SJSA1 (cell line): ENCODE data around the gene BANP. TPM values are rescaled to one million over a fixed set of nuclear protein-coding genes. Genes with fewer than 3 reads are reported as not detected.
"Not testable (repeated sequence)": the region's sequence is repeated elsewhere in the genome, so short reads cannot be mapped to it uniquely, and the experiment has no call there.

Experiments
- DNase-seq, 2 experiments: peaks; one replicate each; pipeline ENCODE4 v3.0.0-alpha.2; 2015 to 2020; ENCODE audit warnings: low spot score in 2 of 2, low read depth in 1 of 2
- H3K27ac ChIP-seq: fragments of 250-450 bp; sonication (Bioruptor Pico); 2 replicates; pipeline ENCODE4 v1.5.1; 2020; ENCODE audit warnings: mild to moderate bottlenecking, moderate library complexity
- H3K27me3 ChIP-seq: fragments of 250-450 bp; sonication (Bioruptor Pico); replicated peaks from 2 replicates; pipeline ENCODE4 v1.5.1; 2020; ENCODE audit warnings: mild to moderate bottlenecking, moderate library complexity
- H3K36me3 ChIP-seq: fragments of 250-450 bp; sonication (Bioruptor Pico); 2 replicates; pipeline ENCODE4 v1.5.1; 2020; ENCODE audit warnings: mild to moderate bottlenecking
- H3K4me1 ChIP-seq: fragments of 250-450 bp; sonication (Bioruptor Pico); replicated peaks from 2 replicates; pipeline ENCODE4 v1.6.1; 2021; ENCODE audit warnings: mild to moderate bottlenecking
- H3K4me3 ChIP-seq: fragments of 250-450 bp; sonication (Bioruptor Pico); 2 replicates; pipeline ENCODE4 v1.5.1; 2020; ENCODE audit warnings: mild to moderate bottlenecking
- H3K9me3 ChIP-seq: fragments of 250-450 bp; sonication (Bioruptor Pico); replicated peaks from 2 replicates; pipeline ENCODE4 v1.5.1; 2020; ENCODE audit warnings: mild to moderate bottlenecking
- total RNA-seq: library from RNA; depleted of rRNA; stranded (reverse); fragments of >200 nt; shearing (Covaris generic); gene quantifications from 2 replicates; pipeline ENCODE4 v1.2.3, GENCODE V29; 2014

The BANP gene
- total RNA-seq, 1 experiment from 2014 or later: 21.7 TPM

- H3K27me3 ChIP-seq: peaks cover 8% of the 10 kb centered on the region
- no peaks in the 10 kb centered on the region for H3K9me3 ChIP-seq
- H3K4me1 ChIP-seq: no peaks in the 10 kb centered on the region
- H3K36me3 ChIP-seq: no peaks in the 10 kb centered on the region
- no peak overlapping the region for H3K27ac ChIP-seq
- no peak for DNase-seq
- H3K4me3 ChIP-seq: no peak overlapping the region
These were observed 31.6 kb upstream of the BANP start for GRCh38 chr16:87919681-87919994.

- H3K27me3 ChIP-seq: peaks cover 8% of the 10 kb centered on the region
- no peaks in the 10 kb centered on the region for H3K9me3 ChIP-seq
- H3K4me3 ChIP-seq: no peak overlapping the region
- no peak overlapping the region for H3K27ac ChIP-seq
- no peaks in the 10 kb centered on the region for H3K36me3 ChIP-seq
- no peaks in the 10 kb centered on the region for H3K4me1 ChIP-seq
- no peak for DNase-seq
These were observed 29.9 kb upstream of the BANP start for GRCh38 chr16:87921236-87921773.

GRCh38 chr16:87922250-87922871, 28.9 kb upstream of the BANP start:
- H3K4me1 ChIP-seq: no peaks in the 10 kb centered on the region
- H3K36me3 ChIP-seq: no peaks in the 10 kb centered on the region
- H3K4me3 ChIP-seq: no peak overlapping the region
- no peaks in the 10 kb centered on the region for H3K9me3 ChIP-seq
- H3K27me3 ChIP-seq: peaks cover 8% of the 10 kb centered on the region
- DNase-seq: no peak
- no peak overlapping the region for H3K27ac ChIP-seq

- Histone ChIP-seq H3K4me1 (no peaks in the 10 kb centered on the region), H3K9me3 (no peaks in the 10 kb centered on the region), H3K36me3 (no peaks in the 10 kb centered on the region), H3K27ac (no peak overlapping the region), H3K4me3 (no peak overlapping the region), H3K27me3 (peaks cover 8% of the 10 kb centered on the region)
- DNase-seq: no peak
These were observed 27.0 kb upstream of the BANP start for GRCh38 chr16:87924041-87924810.

GRCh38 chr16:87924811-87925670, 26.2 kb upstream of the BANP start:
- Histone ChIP-seq H3K4me3 (no peak overlapping the region), H3K27ac (no peak overlapping the region), H3K27me3 (peaks cover 8% of the 10 kb centered on the region), H3K9me3 (no peaks in the 10 kb centered on the region), H3K36me3 (no peaks in the 10 kb centered on the region), H3K4me1 (no peaks in the 10 kb centered on the region)
- DNase-seq: no peak

- H3K36me3 ChIP-seq: no peaks in the 10 kb centered on the region
- H3K4me1 ChIP-seq: no peaks in the 10 kb centered on the region
- H3K9me3 ChIP-seq: no peaks in the 10 kb centered on the region
- H3K27ac ChIP-seq: no peak overlapping the region
- no peak overlapping the region for H3K4me3 ChIP-seq
- DNase-seq: no peak
- peaks cover 8% of the 10 kb centered on the region for H3K27me3 ChIP-seq
These were observed 24.7 kb upstream of the BANP start for GRCh38 chr16:87926246-87927194.

- Histone ChIP-seq H3K27ac (no peak overlapping the region), H3K27me3 (peaks cover 8% of the 10 kb centered on the region), H3K4me3 (no peak overlapping the region), H3K36me3 (no peaks in the 10 kb centered on the region), H3K4me1 (no peaks in the 10 kb centered on the region), H3K9me3 (no peaks in the 10 kb centered on the region)
- no peak for DNase-seq
These were observed 24.1 kb upstream of the BANP start for GRCh38 chr16:87927195-87927562.

GRCh38 chr16:87929986-87930385, 21.2 kb upstream of the BANP start:
- Histone ChIP-seq H3K36me3 (no peaks in the 10 kb centered on the region), H3K27me3 (no peaks in the 10 kb centered on the region; the same call in 1 of the 2 replicates), H3K4me3 (no peak overlapping the region), H3K27ac (no peak overlapping the region), H3K9me3 (no peaks in the 10 kb centered on the region), H3K4me1 (no peaks in the 10 kb centered on the region)
- no peak for DNase-seq

GRCh38 chr16:87930456-87930855, 20.8 kb upstream of the BANP start:
- H3K4me3 ChIP-seq: no peak overlapping the region
- no peaks in the 10 kb centered on the region; the same call in 1 of the 2 replicates for H3K27me3 ChIP-seq
- no peak for DNase-seq
- H3K27ac ChIP-seq: no peak overlapping the region
- no peaks in the 10 kb centered on the region for H3K9me3 ChIP-seq
- H3K36me3 ChIP-seq: no peaks in the 10 kb centered on the region
- H3K4me1 ChIP-seq: no peaks in the 10 kb centered on the region

GRCh38 chr16:87931504-87931903, 19.7 kb upstream of the BANP start:
- H3K27me3 ChIP-seq: no peaks in the 10 kb centered on the region
- no peaks in the 10 kb centered on the region for H3K36me3 ChIP-seq
- no peaks in the 10 kb centered on the region for H3K9me3 ChIP-seq
- no peak overlapping the region for H3K27ac ChIP-seq
- no peaks in the 10 kb centered on the region for H3K4me1 ChIP-seq
- no peak for DNase-seq
- H3K4me3 ChIP-seq: no peak overlapping the region

- H3K4me1 ChIP-seq, H3K27ac ChIP-seq, H3K4me3 ChIP-seq, H3K9me3 ChIP-seq, DNase-seq, H3K27me3 ChIP-seq, H3K36me3 ChIP-seq: not testable (repeated sequence)
These were observed 18.6 kb upstream of the BANP start for GRCh38 chr16:87932475-87933139.

- H3K27ac ChIP-seq: no peak overlapping the region
These were observed 18.1 kb upstream of the BANP start for GRCh38 chr16:87933140-87933495.

More at GRCh38 chr16:87933140-87933495, 18.1 kb upstream of the BANP start:
- DNase-seq: no peak
- no peaks in the 10 kb centered on the region for H3K9me3 ChIP-seq
- no peak overlapping the region for H3K4me3 ChIP-seq
- no peaks in the 10 kb centered on the region for H3K4me1 ChIP-seq
- no peaks in the 10 kb centered on the region for H3K36me3 ChIP-seq
- H3K27me3 ChIP-seq: no peaks in the 10 kb centered on the region
